IPS DF 4.7 (cell line): ENCODE results near the gene TYW5.

ENCODE experiments used
- DNase-seq: peaks from one replicate; pipeline ENCODE4 v3.0.0-alpha.2; 2013; ENCODE audit warnings: low spot score; ENCODE audit errors: extremely low read depth

TYW5 gene

DNA sequence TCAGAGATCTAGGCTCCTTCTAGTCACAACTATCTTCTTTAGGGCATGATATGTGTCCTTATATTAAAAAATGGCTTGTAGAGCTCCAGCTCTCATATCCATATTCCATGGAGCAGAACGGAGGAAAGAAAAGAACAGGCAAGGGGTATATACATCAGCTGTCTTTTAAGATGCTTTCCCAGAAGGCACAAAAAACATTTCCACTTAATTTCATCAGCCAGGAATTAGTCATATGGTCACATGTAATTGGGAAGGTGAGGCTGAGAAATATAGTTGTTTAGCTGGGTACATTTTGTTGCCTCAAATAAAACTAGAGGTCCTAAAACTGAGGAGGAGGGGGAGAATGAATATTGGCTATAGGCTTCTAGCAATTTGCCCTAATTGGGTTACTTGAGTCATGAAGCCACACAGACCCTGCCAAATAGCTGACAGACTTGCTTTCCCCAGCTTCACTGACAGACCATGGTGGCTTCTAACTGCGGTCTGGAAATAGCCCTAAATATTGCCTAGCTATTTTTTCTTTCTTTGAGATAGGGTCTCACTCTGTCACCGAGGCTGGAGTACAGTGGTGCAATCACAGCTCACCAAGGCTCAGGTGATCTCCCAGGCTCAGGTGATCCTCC, 20.1 kb upstream of the TYW5 start:
- no peak for DNase-seq

DNA sequence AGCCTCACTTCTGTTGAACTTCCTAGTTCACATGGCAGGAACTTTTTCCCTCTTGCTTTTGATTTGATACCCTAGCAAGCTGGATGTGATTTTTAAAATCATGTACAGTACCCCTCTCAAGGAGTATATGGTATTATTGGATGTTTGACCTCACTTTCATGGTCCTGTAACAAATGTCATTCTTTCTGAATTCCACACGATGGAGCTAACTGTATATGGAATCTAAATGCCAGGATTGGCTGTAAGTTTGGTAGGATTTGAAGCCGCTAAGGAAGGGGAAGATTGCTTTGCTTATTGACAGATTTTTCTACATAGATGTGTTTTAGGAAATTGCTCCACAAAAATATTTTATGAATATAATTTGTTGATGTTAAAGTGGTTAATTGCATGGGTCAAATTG, 18.4 kb upstream of the TYW5 start:
- DNase-seq: no peak

DNA sequence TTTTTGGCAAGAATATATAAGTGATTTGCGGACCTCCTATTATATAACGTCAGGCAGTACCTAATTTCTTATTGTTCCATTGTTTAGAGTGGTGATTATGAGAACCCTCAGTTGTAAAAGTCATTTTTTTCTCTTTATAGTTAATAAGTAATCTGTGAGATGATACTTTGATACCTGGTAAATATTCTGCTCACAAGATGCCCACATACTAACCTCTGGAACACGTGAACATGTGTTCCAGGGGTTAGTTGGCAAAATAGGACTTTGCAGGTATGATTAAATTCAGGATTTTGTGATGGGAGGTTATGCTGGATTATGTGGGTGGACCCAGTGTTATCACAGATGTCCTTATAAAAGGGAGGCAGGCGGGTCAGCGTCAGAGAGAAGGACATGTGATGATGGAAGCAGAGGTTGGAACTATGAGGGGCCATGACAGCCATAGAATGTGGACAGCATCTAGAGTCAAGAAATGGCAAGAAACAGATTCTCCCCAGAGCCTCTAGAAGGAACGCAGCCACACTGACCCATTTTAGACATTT, 16.9 kb upstream of the TYW5 start:
- no peak for DNase-seq

DNA sequence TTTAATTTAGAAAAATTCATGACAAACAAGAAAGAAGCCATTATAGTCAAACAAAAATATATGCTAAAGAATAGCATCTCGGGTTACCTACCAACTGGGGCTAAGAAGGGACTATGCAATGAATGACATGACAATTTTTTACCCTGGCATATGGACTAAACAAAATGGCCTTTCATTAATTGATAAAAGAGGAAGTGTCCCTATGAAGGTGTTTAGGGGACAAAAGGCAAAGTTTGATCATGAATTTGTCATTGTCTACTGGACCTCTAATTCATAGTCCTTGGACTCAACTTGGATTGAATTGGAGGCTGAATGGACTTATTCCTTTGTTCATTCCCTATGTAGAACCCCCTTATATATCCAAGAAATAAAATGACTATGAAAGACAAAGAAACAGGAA, 12.8 kb upstream of the TYW5 start:
- no peak for DNase-seq

DNA sequence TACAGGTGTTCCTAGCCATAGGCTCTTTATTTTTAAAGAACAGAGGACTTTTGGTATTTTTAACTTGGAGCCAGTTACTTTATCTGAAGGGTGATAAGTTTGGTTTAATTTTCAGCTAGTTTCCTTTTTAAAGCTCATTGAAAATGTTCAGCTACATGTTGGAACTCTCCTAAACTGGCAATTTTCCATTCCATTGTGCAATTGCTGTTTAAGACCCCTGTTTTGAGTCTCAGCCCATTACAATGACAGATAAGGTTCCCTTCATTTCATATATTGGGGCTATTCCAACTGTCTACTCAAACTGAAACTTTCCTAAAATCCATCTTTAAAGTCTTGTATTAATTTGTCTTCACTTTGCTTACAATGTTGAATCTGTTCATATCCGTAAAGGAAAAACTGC, 11.7 kb upstream of the TYW5 start:
- DNase-seq: no peak

DNA sequence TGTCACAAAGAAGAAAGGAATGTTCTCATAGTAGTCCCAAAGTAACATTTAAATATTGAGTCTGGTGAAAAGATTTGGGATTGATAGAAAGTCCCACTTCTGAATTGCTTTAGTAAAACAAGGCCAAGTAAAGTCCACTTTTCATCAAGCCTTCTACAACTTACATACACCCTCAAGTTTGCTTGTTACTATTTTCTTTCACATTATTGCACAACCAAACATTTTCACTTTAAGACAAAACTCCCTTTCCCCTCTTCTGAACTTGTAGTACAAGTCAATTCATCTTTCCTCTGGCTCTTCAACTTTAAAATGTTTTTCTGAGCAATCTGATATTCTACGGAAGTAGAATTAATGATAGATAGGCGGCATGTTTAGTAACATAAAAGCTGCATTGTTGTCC, 11.1 kb upstream of the TYW5 start:
- DNase-seq: no peak

DNA sequence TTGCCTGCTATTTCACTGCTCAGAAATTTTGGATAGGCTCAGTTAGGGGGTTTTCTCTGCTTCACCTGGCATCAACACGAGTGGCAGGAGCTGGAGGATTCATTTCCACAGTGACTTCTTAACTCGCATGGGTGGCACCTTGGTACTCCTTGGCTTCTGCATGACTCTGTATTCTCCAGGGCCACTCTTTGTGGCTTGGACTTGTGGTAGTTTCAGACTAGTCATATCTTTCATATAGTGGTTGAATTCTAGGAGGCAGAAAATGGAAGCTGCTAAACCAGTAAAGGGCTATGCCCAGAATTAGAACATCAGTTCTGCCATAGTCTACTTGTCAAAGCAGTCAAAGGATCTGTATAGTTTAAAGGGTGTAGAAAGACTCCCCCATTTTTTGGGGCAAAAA, 6.9 kb upstream of the TYW5 start:
- DNase-seq: no peak

DNA sequence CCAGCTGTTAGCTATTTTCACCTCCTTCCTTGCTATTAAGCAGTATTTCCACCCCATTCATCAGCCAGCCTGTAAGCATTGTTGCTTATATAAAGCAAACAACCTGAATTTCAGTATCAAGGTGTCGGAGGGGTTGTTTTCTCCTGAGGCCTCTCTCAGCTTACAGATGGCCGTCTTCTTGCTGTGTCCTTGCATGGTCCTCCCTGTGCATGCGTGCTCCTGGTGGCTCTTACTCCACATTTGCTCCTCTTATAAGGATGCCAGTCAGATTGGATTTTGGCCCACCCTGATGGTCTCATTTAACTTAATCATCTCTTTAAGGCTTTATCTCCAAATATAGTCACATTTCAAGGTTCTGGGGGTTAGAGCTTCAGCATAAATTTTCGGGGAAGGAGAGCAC, 2.7 kb upstream of the TYW5 start:
- no peak for DNase-seq

DNA sequence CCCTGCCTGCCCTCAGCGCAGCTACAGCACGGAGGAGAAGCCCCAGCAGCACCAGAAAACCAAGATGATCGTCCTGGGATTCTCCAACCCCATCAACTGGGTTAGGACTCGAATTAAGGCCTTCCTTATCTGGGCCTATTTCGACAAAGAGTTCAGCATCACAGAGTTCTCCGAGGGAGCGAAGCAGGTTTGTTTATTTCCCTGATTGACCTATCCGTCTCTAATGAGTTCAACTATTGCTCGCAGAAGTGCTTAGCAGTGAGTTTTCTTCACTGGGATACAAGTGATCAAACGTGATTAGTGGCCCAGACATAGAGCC, 730 bp upstream of the TYW5 start:
- no peak for DNase-seq

DNA sequence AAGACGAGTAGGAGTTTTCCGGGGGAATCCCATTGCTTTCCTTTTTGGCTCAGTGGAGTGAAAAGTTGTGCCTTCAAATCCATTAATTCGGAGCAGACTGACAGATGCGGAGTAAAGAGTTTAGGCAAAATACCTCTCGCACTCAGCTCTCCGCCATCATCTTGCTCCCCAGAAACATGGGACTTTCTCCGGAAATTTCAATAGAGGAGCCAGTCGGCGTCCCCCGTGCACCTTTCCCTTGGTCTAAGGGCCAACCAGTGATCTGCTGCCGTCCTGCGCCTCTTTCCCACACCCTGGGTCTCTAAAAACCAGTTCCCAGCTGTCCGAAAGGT, 318 bp downstream of the TYW5 start:
- DNase-seq: no peak

DNA sequence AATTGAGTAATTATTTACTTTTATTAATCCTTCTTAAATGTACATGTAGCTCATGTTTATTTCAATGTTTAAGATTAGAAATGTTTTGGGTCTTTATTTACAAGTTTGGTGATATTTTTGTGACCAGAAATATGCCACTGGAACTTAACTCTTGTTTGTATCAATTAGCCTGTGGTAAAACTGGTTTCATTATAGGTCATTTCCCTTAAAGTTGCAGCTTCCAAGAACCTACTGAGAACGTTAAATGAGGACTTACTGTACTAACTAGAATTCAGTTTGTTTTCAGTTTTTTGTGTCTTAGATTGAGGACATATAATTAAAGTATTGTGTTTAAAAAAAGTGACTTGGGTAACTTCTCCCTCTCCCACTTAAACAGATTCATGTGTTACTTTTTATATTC, 4.3 kb downstream of the TYW5 start:
- DNase-seq: no peak

DNA sequence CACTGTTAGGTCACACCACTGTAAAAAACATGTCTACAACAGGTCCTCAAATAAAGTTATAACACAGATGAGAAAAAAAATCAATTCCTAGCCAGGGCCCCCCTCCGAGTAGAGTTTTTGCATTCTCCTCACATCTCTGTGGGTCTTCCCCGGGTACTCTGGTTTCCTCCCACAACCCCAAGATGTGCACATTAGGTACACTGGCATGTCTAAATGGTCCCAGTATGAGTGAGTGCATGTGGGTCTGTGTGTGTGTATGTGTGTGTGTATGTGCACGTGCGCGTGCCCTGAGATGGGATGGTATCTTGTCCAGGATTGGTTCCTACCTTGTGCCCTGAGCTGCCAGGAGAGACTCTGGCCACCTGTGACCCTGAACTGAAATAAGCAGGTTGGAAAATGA, 4.9 kb downstream of the TYW5 start:
- no peak for DNase-seq

DNA sequence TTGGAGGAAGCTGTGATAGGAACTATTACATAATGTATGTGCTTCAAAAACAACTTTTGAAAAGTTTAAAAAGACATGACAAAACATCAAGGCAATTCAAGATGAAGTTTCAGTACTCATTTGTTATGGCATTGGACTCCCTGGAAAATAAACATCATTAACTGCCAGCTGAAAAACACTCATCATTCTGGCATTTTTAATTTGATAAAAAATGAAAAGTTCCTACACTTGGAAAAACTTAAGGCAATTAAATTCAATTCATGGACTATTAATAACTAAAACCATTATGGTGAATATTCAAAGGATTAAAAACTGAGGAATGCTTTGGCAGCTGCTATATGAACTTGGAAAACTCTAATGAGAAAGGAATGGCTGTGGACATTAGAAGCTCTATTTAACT, 8.5 kb downstream of the TYW5 start:
- no peak for DNase-seq

DNA sequence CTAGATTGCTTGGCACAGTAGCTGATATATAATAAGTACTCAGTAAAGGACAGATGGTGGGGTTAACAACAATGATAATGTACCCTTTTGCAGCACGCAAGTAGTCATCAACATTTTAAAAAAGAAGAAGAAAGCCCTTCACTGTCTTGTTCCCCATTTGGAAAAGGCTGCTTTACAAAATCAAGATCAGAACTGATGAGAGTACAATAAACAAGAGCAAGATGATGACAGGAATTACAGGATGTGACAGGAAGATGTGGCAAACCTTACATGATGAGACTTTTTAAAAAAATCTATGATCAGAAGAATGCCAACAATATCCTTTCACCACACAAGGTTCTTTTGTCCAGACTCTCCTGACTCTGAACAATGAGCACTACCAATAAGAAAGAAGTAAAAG, 9.1 kb downstream of the TYW5 start:
- DNase-seq: no peak

DNA sequence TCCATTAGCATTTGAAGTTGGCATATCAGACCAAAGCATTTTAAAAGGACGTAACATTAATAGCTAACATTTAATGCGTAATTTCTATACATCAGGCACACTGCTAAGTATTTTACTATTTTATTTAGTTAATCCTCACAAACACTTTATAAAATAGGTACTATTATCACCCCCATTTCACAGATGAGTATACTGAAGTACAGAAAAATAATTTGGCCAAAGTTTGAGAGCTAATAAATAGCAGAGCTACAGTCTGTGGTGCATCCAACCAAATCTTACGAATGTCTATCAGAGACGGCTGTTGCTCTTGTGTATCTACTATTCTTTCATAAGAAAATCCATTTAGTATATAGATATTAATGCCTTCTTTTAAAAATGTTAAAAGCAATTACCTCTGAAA, 11.9 kb downstream of the TYW5 start:
- no peak for DNase-seq

DNA sequence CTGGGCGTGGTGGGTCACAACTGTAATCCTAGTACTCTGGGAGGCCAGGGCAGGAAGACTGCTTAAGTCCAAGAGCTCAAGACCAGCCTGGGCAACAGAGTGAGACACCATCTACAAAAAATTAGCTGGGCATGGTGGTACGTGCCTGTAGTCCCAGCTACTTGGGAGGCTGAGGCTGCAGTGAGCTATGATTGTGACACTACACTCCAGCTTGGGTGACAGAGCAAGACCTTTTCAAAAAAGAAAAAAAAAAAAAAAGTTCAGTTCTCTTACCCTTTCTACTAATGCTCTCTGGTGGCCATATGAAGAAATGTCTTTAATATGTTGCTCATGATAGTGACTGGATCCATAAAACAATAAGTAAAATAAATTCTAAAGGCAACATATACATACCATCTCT, 14.9 kb downstream of the TYW5 start:
- DNase-seq: no peak

DNA sequence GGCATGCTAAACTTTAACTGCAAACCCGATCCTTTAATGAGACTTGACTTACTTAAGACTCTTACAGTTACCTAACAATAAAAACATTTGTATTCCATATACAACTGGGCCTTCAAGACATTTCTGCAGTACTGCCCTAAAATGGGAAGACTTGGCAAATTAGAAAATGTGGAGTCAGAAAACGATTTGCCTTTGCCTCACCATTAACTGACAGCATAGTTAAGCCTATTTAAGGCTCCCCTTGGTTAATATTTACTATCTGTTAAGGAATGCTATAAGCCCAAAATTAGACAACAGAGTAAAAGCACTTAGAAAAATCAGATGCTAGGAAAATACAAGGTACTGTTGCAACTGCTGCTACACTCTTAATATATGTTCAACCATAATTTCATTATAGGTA, 18.7 kb downstream of the TYW5 start:
- DNase-seq: no peak

DNA sequence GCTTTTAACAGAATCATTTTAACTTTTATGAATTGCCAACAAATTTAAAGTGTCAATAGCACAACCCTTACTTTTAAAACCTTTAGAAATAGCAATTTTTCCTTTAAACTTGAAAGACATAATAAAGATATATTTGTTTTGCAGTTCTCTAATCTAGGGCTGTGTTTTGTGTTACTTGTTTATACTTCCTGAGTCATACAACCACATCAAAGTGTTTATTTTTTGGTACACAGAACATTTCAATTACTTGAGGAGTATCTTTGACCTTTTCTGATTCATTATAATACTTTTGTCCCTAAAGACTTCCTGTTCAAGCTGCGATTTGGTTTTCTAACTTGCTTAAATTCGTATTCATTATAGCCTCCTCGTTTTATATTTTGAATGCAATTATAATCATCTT, 21.8 kb downstream of the TYW5 start:
- no peak for DNase-seq

DNA sequence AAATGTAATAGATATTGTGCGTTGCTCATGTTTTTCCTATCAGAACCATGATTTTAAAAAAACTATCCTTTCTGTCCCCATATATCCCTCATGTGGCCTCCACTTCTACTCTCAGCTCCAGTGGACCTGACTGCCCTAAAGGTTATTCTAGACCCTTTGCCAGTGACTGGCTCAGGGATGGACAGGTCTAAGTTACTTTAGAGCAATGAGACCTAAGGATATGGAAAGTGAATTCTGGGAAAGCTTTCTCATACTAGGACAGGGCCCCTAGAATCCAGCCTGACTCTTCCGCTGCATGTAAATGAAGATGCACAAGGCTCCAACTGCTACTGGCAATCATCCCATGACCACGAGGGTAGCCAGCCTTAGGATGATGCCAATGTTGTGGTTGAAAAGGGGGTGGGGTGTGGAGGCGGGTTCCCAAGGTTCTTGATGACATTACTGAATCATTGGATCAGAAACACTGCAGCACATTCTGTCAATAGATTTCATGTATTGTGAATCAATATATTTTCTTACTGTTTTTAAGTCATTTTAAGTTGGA, 22.9 kb downstream of the TYW5 start:
- no peak for DNase-seq

DNA sequence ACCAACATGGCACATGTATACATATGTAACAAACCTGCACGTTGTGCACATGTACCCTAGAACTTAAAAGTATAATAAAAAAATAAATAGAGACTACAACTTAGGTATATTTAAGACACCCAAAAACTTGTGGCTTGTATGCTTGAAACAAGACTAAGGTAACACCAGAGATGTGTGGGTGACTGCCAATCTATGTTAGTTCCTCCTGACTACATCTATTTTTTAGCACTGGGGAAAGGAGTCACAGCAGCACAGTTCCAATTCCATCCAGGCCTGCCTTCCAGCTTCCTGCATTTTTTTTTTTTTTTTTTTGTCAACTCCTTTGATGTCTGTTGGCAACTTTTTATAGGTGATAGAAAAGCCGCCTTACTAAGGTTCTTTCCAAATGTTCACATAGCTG, 26.0 kb downstream of the TYW5 start:
- no peak for DNase-seq

DNA sequence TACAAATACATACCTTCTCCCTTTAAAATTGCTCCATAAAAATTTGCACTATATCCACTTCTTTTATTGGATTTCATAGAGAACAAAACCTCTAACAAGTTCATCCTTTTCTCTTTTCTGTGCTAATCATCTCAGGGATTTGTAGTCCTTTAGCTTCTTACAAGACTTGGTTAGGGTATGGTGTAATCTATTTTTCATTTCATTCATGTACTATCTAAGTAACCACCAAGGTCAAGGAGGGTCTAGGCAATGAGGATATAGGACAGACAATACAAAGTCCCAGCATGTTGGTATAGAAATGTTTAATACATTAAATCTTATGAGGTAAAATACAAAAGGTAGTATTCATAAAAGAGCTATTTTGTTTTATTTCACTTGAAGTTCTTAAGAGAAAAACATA, 26.7 kb downstream of the TYW5 start:
- no peak for DNase-seq

DNA sequence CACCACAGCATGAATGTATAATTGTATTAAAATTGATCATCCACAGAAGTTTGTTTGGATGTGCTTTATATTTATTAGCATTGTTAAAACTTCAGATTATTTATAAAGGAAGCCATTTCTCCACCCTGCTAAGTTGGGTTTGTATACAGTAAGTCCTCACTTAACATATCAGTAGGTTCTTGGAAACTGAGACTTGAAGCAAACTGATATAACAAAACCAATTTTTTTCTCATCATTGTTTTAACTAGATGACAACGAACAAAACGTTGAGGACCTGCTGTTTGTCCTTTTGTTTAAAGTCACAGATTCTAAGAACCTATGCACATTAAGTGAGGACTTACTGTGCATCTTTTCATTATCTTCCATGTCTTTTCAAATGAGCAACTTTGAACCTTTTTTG, 27.1 kb downstream of the TYW5 start:
- no peak for DNase-seq

DNA sequence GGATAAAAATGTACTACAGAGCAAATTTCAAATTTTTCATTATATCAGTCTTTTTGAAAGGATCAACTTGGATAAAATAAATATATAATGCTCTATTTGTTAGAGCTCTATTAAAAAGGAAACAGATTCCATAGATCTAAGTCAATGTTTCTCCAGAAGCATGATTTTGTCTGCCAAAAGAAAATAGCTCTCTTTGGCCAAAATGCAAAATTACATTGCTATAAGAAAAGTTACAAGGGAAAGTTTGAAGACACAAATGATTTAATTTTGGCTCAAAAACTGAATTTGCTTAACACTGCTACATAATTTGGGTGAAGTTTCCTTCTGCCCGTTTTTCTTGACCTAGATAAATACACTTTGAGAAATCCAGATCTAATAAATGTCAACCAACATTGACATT, 28.5 kb downstream of the TYW5 start:
- no peak for DNase-seq

DNA sequence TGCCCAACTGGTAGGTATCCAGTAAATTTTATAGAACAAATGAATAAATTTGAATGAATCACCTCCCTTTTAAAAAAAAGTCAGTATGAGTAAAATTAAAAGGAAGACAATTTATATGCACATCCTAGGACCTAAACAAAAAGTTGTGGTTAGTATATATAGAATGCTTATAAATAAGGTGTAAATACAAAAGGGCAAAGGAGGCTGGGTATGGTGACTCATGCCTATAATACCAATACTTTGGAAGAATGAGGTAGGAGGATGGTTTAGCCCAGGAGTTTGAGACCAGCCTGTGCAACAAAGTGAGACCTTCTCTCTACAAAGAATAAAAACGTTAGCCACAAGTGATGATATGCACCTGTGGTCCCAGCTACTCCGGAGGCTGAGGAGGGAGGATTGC, 31.4 kb downstream of the TYW5 start:
- no peak for DNase-seq
